Fibroblast of lung (primary cell): ENCODE data around the gene KRT4.

Experiments
- CTCF ChIP-seq, 2 donors: IDR thresholded peaks in 1 of 2; conservative IDR thresholded peaks in 1 of 2; 1 replicate in 1 of 2; 2 replicates in 1 of 2; pipeline ENCODE4 v1.5.1; 2011 to 2012; ENCODE audit warnings: low read length in 2 of 2, control low read depth in 1 of 2, inconsistent platforms in 1 of 2, low read depth in 1 of 2, mild to moderate bottlenecking in 1 of 2
- EZH2 ChIP-seq: IDR thresholded peaks from 2 replicates; pipeline ENCODE4 v1.5.1; 2012; ENCODE audit warnings: low read length, control low read depth, mild to moderate bottlenecking; ENCODE audit errors: missing control alignments

DNA sequence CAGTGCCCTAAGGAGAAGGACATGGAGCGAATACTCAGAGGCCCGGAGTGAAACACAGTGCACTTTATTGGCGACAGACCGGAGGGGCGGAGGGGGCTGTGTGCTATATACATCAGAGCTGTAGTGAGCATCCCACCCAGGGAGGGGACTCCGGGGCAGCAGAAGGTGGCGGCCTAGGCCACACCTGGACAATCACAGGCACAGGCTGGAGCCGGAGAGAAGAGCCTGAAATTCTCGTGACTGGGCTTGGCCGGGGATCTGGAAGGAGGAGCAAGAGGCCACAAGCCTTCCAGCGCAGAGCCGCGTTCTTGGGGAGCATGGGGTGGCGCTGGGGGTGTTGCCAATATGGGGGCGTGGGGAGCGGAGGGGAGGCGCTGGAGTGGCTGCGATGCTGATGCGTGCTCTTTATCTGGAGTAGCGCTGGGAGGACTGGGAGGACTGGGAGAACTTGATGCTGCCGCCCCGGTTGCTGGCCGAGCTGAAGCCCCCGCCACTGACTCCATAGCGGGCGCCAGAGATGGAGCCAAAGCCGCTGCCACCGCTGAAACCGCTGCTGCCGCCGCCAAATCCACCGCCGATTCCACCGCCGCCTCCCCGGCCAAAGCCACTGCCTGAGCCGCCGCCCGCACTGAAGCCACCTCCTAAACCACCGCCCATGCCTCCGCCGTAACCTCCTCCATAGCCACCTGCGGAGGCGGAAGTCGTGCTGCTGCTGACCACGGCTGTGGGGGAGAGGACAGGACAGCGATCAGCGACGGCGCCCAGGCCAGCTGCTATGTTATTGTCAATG, 24.1 kb downstream of the KRT4 start:
- TF ChIP-seq EZH2 (no peak), CTCF (conservative IDR thresholded peaks at IDR 0.05 in 1 of 2, IDR thresholded peaks at IDR 0.05 in 1 of 2; ENCODE audit: low read depth in 1 of 2, low read length in 2 of 2) (no peak)
